Kidney (tissue), 14 donors: Measurements from ENCODE around the gene SEMA3D. TPM values are rescaled to one million over a fixed set of nuclear protein-coding genes. Genes with fewer than 3 reads are reported as not detected.

ENCODE experiments used
- DNase-seq, 5 donors: peaks; one replicate each; pipeline ENCODE4 v3.0.0-alpha.2; 2013 to 2020
- FAIRE-seq: peaks from 2 replicates; lab custom pipeline; 2012; peaks lifted over from hg19 to GRCh38; lab: Jason Lieb, UNC
- H3K27ac ChIP-seq, 2 donors: one replicate each; pipeline ENCODE4 v1.7.0; 2013; ENCODE audit warnings: low read depth in 2 of 2, low read length in 2 of 2, inconsistent platforms in 1 of 2
- H3K27me3 ChIP-seq: one replicate; pipeline ENCODE4 v1.7.1; 2013; ENCODE audit warnings: low read length, inconsistent platforms; ENCODE audit not compliant: control insufficient read depth, insufficient read depth
- H3K36me3 ChIP-seq, 3 donors: one replicate each; pipeline versions ENCODE4 v1.7.0 to v1.7.1; 2013; ENCODE audit warnings: low read length in 3 of 3, control low read depth in 1 of 3, inconsistent platforms in 1 of 3; ENCODE audit not compliant: insufficient read depth in 3 of 3, control insufficient read depth in 2 of 3
- H3K4me1 ChIP-seq, 3 donors: one replicate each; pipeline versions ENCODE4 v1.7.0 to v1.7.1; 2013; ENCODE audit warnings: low read length in 3 of 3, inconsistent platforms in 1 of 3, low read depth in 1 of 3; ENCODE audit not compliant: control insufficient read depth in 2 of 3, insufficient read depth in 2 of 3
- H3K4me3 ChIP-seq, 3 donors: one replicate each; pipeline versions ENCODE4 v1.7.0 to v1.8.1; 2013; ENCODE audit warnings: low read length in 3 of 3, control low read depth in 1 of 3, inconsistent platforms in 1 of 3
- H3K9ac ChIP-seq, 3 donors: one replicate each; pipeline versions ENCODE4 v1.7.0 to v1.7.1; 2013; ENCODE audit warnings: low read length in 3 of 3, control low read depth in 1 of 3, inconsistent platforms in 1 of 3
- H3K9me3 ChIP-seq, 3 donors: one replicate each; pipeline versions ENCODE4 v1.7.0 to v1.7.1; 2013; ENCODE audit warnings: low read length in 3 of 3, control low read depth in 1 of 3, inconsistent platforms in 1 of 3; ENCODE audit not compliant: control insufficient read depth in 2 of 3, insufficient read depth in 1 of 3
- intact Hi-C: fragments of 100-400 bp; cut with DNase I; formaldehyde crosslinking; loops from one replicate; pipeline ENCODE4 v1.11.1; 2022
- polyA plus RNA-seq: library from polyadenylated mRNA; stranded (reverse); fragments of 350-450 nt; fragmentation: Illumina TruSeq; extraction: RNeasy Lipid Tissue Mini Kit (QIAGEN cat#74804); gene quantifications from one replicate; pipeline ENCODE4 v1.2.3, GENCODE V29; 2014; ENCODE audit warnings: low read depth, low replicate concordance; ENCODE audit not compliant: insufficient read depth
- total RNA-seq: library from RNA; stranded (reverse); fragmentation: NEBNext Ultra II Directional; extraction: Animal tissue kit (Norgen Biotek cat#: 25700); gene quantifications from one replicate; pipeline ENCODE4 v1.2.1, GENCODE V29; 2021
- TF ChIP-seq, protein P1 (sequence below): IDR thresholded peaks from 3 replicates; pipeline ENCODE4 v1.5.1; 2012; ENCODE audit warnings: mild to moderate bottlenecking, moderate library complexity, borderline replicate concordance; ENCODE audit not compliant: insufficient read depth; ENCODE audit errors: extremely low read depth
- donor health status: control.
- donor health status: control.
- donor health status: control.
- donor health status: control.
- donor health status: control.
- donor health status: DM: yes; HTN: yes; CAD: no.
- donor health status: Normal renal cell carcinoma (clear cell type).

Gene SEMA3D
- total and polyA plus RNA-seq, 2 donors from 2014 or later = 0.82 to 17.5 TPM

DNA sequence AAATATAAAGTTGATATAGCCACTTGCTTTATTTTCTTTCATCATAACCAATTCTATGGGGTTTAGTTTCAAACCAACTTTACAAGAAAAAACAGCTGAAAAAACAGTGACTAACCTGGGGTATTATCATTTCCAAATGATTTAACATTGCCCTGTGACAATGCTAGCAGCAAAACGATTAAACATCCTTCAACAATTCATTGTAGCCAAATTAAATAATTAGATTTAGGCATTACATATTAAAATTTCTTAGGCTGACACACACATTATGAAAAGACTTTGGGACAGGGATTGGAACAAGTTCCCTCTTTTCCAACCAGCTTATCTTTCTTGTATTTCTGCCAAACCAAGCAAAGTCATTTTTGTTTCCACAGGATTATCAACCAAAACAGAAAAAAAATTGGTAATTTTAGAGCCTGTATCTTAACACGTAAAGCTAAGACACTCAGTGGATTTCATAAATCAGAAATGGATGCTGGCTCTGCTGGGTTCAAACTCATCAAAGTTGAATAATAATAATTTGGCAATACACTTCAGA is 84.0 kb downstream of the SEMA3D start:
- intact Hi-C loops = no loop called here
- no peaks in the 10 kb centered on the region for H3K27me3 ChIP-seq
- H3K9ac ChIP-seq = no peak overlapping the region
- FAIRE-seq (no peak), DNase-seq (peak in 1 of 5 donors; percentile 21)
- no peaks in the 10 kb centered on the region for H3K9me3 ChIP-seq
- no peaks in the 10 kb centered on the region for H3K36me3 ChIP-seq
- H3K4me1 ChIP-seq = no peaks in the 10 kb centered on the region
- no peak overlapping the region for H3K27ac ChIP-seq
- TF ChIP-seq, protein P1, sequence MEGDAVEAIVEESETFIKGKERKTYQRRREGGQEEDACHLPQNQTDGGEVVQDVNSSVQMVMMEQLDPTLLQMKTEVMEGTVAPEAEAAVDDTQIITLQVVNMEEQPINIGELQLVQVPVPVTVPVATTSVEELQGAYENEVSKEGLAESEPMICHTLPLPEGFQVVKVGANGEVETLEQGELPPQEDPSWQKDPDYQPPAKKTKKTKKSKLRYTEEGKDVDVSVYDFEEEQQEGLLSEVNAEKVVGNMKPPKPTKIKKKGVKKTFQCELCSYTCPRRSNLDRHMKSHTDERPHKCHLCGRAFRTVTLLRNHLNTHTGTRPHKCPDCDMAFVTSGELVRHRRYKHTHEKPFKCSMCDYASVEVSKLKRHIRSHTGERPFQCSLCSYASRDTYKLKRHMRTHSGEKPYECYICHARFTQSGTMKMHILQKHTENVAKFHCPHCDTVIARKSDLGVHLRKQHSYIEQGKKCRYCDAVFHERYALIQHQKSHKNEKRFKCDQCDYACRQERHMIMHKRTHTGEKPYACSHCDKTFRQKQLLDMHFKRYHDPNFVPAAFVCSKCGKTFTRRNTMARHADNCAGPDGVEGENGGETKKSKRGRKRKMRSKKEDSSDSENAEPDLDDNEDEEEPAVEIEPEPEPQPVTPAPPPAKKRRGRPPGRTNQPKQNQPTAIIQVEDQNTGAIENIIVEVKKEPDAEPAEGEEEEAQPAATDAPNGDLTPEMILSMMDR = no peak
- no peak overlapping the region for H3K4me3 ChIP-seq

DNA sequence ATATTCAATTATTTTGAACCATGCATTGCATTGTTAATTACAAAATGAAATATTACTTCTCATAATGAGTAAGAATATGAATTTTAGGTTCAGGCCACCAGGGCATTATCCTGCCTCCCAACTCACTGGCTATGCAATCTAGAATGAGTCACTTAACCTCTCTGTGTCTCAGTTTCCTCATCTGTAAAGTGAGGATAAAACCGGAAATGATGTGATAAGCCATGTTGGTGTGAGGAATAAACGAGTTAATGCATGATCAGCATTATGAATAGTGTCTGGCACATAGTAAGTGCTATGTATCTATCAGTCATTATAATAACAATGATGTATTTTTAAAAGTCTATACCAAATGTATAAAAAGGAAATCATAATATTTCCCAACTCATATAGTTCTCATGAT is 85.5 kb downstream of the SEMA3D start:
- Histone ChIP-seq H3K27ac (no peak overlapping the region), H3K4me3 (no peak overlapping the region), H3K9ac (no peak overlapping the region), H3K9me3 (no peaks in the 10 kb centered on the region), H3K27me3 (no peaks in the 10 kb centered on the region), H3K4me1 (no peaks in the 10 kb centered on the region), H3K36me3 (no peaks in the 10 kb centered on the region)
- DNase-seq (no peak), FAIRE-seq (no peak)
- intact Hi-C loops = no loop called here
- TF ChIP-seq, protein P1 = no peak

GRCh38 chr7:85097844-85098243 is 89.0 kb downstream of the SEMA3D start:
- Histone ChIP-seq H3K4me3 (no peak overlapping the region), H3K36me3 (no peaks in the 10 kb centered on the region), H3K9me3 (no peaks in the 10 kb centered on the region), H3K27me3 (no peaks in the 10 kb centered on the region), H3K9ac (no peak overlapping the region), H3K27ac (no peak overlapping the region), H3K4me1 (no peaks in the 10 kb centered on the region)
- DNase-seq (no peak), FAIRE-seq (no peak)
- intact Hi-C loops = no loop called here
- TF ChIP-seq, protein P1 = no peak

- TF ChIP-seq, protein P1 = no peak
- Histone ChIP-seq H3K4me3 (no peak overlapping the region), H3K4me1 (no peaks in the 10 kb centered on the region), H3K36me3 (no peaks in the 10 kb centered on the region), H3K27me3 (no peaks in the 10 kb centered on the region), H3K27ac (no peak overlapping the region), H3K9ac (no peak overlapping the region), H3K9me3 (no peaks in the 10 kb centered on the region)
- intact Hi-C loops = no loop called here
- FAIRE-seq (peak; percentile 33), DNase-seq (no peak)
Observed at GRCh38 chr7:85095806-85096205, 91.0 kb downstream of the SEMA3D start.
